ENCODE measurements around the gene TPST2.

Gene TPST2

DNA sequence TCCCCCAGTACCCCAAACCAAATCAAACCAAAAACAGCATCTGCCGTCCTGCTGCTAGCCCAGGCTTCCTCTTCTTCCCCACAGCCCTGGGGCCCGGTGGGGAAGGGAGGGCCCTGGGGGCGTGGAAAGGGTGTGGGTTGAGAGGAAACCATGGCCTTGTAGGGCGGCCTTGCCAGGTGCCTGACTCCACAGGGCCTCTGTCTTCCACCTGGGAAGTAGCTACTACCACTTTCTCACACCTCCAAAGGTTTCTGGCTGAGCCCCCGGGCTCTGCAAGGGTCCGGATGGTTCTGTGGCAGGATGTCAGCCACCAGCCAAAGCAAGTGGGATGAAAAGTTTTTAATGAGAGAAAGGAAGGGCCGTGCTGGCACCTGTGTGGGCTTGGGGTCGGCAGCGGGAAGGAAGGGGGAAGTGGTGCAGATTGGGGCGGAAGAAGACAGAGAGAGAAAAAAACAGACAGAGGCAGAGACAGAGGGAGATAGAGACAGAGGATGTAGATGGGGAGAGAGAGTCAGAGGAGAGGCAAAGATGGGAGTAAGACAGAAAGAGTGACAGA is 10.5 kb downstream of the TPST2 start:
- DNase-seq = no peak

DNA sequence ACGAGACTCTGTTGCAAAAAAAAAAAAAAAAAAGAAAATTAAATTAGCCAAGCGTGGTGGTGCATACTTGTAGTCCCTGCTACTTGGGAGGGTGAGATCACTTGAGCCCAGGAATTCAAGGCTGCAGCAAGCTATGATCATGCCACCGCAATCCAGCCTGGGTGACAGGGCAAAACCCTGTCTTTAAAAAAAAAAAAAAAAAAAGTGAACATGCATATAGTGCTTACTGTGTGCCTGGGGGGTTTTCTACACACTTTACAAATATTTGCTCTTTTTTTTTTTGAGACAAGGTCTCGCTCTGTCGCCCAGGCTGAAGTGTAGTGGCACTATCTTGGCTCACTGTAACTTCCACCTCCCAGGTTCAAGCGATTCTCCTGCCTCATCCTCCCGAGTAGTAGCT is 12.9 kb downstream of the TPST2 start:
- no peak for DNase-seq

DNA sequence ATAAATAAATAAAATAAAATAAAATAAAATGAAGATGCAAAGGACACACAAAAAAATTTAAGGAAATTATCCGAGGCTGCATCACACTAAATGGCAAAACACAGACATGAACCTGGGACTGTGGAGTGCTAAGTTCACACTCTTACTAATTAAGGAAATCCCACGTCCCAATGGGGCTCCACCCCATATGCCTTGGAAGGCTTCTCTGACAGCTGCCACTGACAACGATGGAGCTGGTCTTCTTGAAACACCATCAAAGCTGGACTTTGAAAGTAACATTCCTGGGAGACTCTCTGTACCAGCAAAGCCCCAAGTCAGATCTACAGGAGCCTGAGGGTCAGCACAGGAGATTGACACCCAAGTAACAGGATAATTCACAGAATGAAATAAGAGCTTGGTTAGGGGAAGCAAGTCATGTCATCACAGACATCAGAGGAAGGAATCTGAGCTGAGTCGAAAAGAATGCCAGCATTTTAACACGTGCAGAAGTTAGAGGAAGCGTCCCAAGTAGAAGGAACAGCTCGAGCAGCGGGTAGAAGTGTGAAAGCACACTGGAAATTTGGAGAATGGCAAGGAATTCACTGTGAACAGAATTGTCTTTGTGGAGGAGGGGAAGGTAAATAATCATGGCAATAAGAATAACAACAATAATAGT is 13.8 kb downstream of the TPST2 start:
- no peak for DNase-seq

DNA sequence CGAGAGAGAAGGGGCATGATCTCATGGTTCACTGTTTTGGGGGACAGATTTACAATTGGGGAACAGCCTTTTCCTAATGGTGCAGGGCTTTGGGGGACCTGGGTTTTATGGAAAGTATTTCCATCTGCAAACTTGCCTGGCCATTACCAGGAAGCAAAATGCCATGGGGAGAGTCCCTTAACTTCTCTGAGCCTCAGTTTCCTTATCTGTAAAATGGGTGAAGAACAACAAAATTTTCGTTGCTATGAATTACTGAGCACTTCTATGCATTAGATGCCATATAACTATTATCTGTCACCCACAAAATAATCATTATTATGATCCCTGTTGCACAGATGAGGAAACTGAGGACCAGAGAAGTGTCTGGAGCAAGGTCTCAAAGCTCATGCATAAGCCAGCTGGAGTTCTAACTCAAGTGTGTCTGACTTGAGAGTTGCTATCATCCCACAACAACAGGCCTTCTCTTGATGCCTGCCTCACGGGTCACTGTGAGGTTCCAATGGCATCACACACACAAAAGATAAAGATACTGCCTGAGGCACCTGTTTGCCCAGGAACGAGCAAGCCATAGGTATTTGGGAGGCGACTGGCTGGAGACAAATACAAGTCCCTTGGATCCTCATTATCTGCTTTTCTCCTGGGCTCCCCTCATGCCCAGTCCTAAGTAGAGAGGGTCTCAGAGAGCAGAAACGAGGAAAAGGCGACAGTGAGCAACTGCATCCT is 15.8 kb downstream of the TPST2 start:
- DNase-seq = no peak

DNA sequence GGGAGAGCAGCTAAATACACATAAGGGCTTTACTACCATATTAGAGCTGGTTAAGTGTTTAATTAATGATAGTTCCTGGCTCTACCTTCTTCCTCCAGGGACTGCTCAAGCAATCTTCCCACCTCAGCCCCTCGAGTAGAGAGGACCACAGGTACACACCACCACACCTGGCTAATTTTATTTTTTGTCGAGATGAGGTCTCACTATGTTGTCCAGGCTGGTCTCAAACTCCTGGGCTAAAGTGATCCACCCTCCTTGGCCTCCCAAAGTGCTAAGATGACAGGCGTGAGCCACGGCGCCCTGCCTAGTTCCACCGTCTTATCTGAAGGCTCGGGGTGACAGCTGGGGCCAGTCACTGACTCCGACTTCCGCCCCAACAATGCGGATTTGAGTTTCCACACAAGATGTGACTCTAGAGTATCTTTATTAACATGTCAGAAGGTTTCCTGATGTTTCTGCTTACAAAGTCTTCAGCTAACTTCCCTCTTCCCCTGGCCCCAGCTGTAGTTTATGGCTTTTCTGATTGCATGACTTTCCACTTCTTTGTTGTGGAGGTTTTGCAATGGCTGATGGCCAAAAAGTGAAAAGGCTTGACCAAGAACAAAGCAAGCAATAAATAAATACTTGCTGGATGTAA is 16.8 kb downstream of the TPST2 start:
- no peak for DNase-seq

DNA sequence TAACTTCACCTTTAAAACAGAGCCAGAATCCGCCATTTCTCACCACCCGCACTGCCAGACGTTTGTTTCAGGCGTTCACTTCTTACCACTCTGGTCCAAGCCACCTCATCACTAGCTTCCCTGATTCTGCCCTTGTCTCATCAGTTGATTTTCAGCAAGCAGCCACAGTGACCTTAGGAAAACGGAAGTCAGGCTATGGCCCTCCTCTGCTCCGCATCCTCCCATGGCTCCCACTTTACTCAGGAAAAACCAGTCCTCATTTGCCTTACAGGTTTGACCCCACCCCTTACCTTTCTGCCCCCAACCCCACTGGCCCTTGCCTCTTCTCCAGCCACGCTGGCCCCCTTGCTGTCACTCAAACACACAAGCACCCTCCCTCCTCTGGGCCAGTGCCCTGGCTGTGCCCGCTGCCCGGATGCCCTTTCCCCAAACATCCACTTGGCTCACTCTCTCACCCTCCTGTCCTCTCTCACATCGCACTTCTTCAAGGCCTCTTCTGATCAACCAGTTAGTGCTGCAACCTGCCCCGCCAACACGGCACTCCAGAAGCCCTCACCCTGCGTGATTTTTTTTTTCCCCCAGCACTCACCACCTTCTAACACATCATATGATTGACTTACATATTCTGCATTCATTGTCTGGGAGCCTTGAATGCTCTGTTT is 18.9 kb downstream of the TPST2 start:
- DNase-seq = no peak

DNA sequence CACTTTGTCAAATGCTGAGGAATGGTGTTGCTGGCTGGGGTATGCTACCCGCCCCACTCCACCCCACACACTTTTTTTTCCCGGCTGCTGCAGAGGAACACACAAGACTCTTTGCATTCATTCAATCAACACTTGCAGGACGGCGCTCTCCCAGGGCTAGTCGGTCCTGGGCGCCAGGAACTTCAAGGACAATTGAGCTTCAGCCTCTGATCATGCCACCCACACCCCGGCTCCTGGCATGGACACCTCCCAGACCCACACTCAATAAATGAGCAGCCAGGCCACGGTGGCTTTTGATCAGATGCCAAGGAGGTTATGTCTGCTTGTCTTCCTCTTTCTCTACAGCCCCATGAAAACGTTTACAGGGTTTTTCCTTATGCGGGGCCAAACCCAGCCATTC is 19.8 kb downstream of the TPST2 start:
- DNase-seq = no peak

DNA sequence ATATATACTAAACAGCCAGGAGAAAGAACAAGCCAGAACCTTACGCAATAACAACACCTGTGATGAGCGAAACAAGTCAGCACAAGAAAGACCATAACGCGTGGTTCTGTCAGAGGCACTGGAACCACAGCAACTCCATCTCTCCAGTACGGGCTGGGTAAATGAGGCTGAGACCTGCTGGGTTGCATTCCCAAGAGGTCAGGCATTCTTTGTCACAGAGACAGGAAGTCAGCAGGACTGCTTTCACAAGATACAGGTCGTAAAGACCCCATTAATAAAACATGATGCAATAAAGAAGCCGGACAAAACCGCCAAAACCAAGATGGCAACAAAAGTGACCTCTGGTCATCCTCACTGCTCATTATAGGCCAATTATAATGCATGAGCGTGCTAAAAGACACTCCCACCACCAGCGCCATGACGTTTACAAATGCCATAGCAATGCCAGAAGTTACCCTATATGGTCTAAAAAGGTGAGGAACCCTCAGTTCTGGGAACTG is 21.7 kb downstream of the TPST2 start:
- no peak for DNase-seq

DNA sequence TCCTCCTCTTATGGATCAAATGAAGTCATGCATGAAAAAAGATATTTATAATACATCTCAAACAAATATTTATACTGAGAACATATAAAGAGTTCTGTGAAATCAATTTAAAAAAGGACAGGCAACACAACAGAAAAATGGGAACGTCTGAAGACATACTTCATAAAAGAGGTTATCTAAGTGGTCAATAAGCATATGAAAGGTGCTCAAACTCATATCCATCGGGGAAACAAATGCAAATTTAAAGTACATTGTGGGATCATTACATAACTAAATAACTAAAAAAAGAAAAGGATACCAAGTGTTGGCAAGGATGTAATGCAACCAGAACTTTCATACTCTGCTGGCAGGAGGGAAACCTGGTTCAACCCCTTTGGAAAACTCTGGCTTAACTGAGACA is 22.3 kb downstream of the TPST2 start:
- no peak for DNase-seq

DNA sequence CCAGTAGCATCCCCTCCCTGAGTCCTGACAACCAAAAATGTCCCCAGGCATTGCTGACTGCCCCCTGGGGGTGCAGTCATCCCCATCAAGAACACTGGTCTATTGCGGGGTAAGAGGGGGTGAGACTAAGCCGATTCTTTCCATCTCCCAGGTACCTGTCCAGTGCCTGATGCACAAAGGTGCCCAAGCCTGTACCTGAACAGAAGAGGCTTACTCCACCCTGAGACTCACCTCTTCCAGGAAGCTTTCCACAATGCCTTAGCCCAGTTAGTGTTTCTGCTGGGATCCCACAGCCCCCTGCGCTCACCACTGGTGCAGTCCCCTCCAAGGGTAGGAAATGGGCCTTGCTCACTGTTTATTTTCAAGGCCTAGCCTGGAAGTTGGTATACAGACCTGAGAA is 22.9 kb downstream of the TPST2 start:
- no peak for DNase-seq

DNA sequence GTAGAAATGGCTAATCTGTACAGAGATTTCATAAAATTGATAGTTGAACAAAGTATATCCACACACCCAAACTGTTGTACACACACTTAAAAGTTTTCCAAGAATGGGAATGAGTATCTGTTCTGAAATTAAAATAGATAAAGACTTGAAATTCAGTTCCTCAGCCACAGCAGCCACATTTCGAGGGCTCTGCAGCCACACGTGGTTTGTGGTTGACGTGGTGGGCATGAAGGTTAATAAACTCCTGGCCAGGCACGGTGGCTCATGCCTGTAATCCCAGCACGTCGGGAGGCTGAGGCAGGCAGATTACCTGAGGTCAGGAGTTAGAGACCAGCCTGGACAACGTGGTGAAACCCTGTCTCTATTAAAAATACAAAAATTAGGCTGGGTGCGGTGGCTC is 24.0 kb downstream of the TPST2 start:
- DNase-seq = no peak

DNA sequence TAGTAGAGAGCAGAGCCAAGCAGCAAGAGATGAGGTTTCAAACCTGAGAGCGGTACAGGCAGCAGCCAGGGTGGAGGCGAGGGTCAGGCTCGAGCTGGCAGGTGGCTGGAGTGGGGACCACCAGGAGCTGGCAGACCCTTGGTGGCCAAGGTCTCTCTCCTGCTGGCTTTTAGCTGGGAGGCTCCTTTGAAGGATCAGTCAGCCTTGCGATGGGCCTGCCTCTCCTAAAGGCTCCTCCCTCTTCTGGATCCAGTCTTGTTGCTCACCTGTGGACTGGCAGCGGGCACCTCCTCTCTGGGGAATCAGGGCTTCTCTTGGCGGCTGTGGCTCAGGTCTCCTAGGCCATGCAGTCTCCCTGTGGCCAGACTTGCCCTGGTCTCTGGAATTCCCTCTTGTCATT is 24.8 kb downstream of the TPST2 start:
- no peak for DNase-seq

DNA sequence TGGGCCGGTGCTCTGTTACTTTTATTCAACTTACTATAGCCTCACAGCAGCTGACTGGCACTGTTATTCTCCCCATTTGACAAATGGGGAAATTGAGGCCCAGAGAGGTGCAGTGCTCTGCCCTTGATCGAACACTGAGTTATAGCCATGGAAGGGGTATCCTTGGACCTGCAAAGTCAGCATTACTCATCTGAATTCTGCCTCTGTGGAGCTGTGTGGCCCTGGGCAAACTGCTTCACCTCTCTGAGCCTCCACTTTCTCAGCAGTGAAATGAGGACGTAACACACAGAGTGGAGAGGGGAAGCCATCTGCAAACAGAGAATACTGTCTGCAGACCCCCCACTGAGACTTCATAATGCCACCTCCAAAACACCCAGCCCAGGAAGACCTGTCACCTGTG is 25.3 kb downstream of the TPST2 start:
- no peak for DNase-seq

DNA sequence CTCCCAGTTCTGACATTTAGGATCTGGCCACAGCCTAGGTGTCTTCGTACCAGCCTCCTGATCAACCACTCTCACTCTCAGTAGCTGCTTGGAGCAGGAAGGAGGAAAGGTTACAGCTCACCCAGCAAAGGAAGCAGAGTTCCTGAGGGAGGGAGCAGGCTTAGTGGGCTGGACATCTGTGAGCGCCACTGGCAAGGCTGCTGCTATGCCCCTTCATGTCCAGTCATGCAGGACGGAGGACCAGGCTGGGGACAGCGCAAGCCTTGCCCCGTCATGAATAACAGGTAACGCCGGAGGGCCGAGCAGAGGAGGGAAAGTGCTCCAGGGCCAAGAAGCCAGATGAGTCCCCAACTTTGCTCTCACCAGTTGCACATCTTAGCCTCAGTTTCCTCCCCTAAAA is 25.8 kb downstream of the TPST2 start:
- no peak for DNase-seq

DNA sequence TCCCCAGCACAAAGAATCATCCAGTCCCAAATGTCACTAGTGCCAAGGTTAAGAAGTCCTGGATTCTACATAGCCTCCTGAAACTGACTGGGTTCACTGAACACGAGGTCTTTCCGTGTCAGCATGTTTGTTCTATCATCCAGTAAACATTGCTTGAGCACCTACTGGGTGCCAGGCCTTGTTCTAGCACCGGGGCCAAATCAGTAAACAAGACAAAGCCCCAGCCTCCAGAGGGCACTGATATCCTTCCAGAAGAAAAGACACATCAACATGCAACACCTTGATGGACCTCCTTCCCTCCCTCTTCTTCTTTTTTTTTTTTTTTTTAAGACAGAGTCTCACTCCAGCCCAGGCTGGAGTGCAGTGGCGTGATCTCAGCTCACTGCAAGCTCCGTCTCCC is 26.9 kb downstream of the TPST2 start:
- DNase-seq = no peak

DNA sequence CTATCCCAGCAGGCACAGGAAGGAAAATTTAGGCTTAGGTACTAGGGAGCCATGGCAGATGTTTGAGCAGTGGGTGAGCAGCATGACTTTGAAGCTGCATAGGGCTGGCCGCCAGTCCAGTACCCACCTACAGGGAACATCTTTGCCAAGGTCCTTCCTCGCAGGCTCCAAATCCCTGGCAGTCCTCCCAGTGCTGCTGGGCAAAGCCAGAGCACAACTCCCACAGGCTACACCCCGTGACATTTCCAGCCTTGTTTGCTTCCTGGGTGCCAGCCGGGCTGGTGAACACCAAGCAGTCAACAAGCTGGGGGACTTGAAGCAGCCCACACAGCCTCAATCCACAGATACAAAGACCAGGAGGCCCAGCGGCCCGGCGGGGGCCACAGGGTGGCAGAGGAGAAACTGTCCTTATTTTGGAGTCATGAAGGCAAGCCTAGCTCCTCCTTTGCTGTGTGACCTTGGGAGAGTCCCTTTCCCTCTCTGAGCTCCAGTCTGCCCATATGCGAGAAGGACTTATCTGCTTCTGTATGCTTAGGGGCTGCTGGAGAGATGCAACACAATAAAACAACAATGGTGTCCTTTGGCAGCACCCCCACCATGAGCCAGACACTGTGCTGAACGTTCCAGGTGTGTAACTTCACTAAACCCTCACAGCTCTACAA is 28.0 kb downstream of the TPST2 start:
- DNase-seq = no peak

DNA sequence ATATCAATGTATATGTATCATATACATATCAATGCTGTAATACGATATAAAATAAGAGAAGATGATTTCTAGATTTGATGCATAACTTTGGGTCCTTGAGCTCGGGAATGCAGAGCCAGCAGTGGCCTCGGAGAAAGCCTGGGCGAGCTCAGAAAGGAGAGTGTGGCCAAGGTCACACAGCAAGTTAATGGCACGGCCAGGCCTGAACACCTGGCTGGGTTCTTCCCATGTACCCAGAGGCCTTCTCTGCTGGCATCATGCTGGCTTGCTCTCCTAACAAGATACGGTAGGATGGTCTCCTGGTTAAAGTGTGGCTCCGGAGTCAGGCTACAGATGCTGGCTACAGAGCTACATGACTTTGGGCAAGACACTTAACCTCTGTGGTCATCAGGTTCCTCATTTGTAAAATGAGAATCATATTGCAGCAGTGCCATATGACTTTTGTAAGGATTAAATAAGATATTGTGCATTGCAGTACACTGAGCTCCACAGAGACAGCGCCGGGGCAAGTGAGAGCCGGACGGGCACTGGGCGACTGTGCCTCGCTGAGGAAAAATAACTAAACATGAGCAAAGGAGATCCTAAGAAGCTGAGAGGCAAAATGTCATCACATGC is 29.9 kb downstream of the TPST2 start:
- DNase-seq = no peak

DNA sequence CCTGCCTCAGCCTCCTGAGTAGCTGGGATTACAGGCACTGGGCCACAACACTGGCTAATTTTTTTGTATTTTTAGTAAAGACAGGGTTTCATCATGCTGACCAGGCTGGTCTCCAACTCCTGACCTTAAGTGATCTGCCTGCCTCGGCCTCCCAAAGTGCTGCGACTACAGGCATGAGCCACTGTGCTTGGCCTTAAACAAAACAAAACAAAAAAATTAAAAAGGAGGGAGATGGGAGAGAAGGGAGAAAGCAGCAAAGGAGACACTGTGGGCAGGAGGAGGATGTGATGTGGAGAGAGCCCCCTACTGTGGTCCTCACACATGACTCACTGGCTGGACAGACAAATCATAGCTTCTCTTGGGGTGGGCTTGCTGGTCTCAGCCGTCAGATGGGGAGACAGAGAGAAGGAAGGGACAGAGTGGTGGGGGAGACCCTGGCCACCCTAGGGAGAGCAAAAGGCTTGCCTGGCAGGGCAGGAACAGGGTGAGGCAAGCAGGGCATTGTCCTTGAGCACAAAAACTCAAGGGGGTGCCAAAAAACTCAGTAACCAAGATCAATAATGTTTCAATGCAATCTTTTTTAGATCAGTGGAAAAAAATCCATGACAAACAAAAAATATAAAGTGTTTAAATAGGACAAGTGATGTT is 31.6 kb downstream of the TPST2 start:
- no peak for DNase-seq

DNA sequence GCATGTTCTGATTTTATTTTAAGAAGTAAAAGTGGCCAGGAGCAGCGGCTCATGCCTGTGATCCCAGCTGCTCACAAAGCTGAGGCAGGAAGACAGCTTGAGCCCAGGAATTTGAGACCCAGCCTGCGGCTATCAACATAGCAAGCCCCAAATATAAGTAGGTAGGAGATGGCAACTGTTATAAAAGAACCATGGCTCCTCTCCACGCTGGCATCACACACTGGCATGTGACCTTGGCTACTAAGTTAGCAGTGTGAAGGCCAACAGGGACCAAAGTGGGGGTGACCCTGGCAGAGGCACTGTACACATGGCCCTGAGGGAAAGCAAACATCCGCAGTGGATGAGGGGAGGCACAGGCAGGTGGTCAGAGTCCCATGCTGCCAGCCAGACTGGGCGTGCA is 33.0 kb downstream of the TPST2 start:
- no peak for DNase-seq

DNA sequence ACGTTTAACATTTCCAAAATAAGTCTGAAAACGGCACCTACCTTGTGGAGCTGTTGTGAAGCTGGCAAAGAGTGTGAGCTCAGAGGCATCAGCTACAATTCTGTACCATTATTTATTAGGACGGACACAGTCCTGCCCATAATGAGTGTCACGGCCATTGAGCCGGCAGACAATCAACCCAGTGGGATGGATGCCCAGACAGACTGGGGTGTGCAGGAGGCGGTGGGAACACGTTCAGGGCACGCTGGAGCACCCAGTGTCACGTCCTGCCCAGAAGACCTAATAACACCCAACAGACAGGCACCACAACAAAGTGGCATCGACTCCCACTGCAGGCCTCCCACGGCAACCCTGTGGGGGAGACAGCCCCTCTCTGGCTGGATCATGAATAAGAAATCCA is 34.5 kb downstream of the TPST2 start:
- no peak for DNase-seq

DNA sequence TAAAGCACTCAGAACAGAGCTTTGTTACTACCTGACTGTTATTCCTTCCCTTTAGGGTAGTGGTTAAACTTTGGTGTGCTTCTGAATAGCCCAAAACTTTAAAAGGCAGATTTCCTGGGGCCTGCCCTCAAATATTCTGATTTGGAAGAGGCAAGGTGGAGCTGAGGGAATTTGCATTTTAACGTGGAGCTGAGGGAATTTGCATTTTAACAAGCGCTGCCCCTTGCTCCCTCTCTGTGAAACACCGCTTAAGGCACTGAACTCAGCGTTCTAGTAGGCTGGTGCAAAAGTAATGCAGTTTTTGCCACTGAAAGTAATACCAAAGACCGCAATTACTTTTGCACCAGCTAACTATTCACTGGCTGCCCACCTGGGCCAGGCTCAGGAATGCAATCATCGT is 35.0 kb downstream of the TPST2 start:
- DNase-seq = no peak

All from NCI-H1694 (cell line).